ENCODE data around the gene SSR2. TPM values are rescaled to one million over a fixed set of nuclear protein-coding genes. Genes with fewer than 3 reads are reported as not detected.
A peak's percentile ranks its signal among the peaks of the same experiment; 100 is the strongest.

SSR2 gene
- total and polyA plus RNA-seq, 8 donors, result 160 to 243 (median 202) TPM

DNA sequence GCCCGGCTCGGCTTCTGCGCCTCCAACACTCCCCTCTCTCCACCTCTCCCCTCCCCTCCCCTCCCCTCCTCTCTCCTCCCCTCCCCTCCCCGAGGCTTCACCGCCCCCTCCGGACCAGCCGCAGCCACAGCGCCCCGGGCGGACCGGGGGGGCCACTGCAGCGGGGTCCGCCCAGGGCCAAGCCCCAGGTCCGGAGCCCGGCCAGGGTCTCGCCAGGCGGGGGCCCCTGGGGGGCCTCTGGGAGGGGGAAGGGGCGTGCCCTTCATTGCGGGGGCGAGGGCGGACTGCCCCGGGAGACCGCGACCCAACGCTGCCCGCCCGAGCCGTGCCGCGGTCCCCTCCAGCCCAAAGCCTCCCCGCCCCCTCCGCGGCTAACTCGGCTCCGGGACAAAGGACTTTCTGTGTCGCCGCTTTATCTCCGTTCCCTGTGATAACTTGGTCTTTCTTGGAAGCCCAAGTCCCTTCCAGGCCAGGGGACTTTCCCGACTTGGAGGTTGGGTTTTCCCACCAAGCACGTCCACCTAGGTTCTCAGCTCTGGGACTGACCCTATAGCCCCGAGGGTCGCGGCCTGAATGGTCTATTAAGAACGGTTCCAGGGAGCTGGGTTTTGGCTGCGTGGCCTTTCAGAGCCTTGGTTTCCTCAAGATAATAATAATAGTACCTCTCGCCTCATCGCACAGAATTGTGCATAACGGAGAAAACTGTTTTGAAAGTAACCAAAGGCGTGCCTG, 33.2 kb upstream of the SSR2 start, which contains the start of gene UBQLN4:
TSS of gene UBQLN4 (minus strand) at position 31 of the 732 bp plus-strand sequence. CDS start 97 bp downstream, outside the sequence.
- DNase-seq (peak; percentile 87 to 96 (median 92)), FAIRE-seq (no peak), ATAC-seq (peak; percentile 78 to 87 (median 86))
- H3K9me3 ChIP-seq, result no peaks in the 10 kb centered on the region
- H3K27me3 ChIP-seq, result no peaks in the 10 kb centered on the region
- H3K4me1 ChIP-seq, result peaks cover 0 to 12% (median 8%) of the 10 kb centered on the region in 3 donors
- intact Hi-C loops (cut with DNase I), result no loop called here
- H3K36me3 ChIP-seq, result no peaks in the 10 kb centered on the region
- H3K27ac ChIP-seq, result peak within 1 kb of the TSS; percentile 89 to 92 (median 90)
- TF ChIP-seq, protein P1, sequence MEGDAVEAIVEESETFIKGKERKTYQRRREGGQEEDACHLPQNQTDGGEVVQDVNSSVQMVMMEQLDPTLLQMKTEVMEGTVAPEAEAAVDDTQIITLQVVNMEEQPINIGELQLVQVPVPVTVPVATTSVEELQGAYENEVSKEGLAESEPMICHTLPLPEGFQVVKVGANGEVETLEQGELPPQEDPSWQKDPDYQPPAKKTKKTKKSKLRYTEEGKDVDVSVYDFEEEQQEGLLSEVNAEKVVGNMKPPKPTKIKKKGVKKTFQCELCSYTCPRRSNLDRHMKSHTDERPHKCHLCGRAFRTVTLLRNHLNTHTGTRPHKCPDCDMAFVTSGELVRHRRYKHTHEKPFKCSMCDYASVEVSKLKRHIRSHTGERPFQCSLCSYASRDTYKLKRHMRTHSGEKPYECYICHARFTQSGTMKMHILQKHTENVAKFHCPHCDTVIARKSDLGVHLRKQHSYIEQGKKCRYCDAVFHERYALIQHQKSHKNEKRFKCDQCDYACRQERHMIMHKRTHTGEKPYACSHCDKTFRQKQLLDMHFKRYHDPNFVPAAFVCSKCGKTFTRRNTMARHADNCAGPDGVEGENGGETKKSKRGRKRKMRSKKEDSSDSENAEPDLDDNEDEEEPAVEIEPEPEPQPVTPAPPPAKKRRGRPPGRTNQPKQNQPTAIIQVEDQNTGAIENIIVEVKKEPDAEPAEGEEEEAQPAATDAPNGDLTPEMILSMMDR (IDR thresholded peaks at IDR 0.05), result peak; percentile 36 to 56 (median 46)
- H3K4me3 ChIP-seq, result peak within 1 kb of the TSS; percentile 57 to 99 (median 92)
- 0 to 1% methylated on average over 34 to 47 of the region's 49 CpGs for WGBS, 2 donors

DNA sequence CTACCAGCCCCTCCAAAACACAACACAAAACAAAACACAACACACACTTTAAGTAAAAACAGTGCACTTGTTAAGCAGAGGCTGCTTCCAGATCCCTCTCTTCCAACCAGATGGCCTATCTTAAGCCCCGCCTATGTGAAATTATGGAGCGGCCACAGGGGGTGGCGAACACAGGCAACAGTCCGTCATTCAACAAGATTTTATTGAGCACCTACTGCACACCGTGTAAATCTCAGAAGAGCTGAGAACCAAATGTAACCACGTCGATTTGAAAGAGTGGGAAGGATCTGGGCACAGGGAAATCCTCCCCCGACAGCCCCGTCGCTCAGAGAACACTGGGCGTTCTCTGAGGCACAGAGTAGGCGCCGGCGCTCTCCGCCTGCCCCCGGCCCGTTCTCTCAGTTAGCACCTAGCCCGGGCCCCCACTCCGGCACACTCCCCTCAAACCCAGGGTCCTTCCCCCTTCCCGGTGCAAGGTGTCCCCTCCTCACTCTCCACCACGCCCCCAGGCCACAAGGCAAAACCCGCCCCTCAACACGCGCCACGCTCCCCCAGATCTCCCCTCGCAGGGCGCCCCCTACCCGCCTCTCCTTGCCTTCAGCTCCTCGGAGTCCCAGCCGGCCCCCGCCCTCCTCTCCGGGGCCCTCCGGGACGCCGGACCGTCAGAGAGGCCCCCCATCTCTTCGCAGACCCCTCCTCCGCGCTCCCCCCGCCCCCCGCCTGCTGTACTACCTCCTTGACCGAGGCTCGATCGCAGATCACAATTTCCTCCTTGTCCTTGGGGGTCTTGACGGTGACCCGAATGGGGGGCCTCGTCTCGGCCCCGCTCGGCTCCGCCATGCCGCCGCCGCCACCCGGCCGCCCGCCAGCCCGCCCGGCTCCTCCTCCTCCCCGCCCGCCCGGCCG, 32.4 kb upstream of the SSR2 start:
- ATAC-seq, result peak in 3 of 4 donors; percentile 1 to 12 (median 7)

DNA sequence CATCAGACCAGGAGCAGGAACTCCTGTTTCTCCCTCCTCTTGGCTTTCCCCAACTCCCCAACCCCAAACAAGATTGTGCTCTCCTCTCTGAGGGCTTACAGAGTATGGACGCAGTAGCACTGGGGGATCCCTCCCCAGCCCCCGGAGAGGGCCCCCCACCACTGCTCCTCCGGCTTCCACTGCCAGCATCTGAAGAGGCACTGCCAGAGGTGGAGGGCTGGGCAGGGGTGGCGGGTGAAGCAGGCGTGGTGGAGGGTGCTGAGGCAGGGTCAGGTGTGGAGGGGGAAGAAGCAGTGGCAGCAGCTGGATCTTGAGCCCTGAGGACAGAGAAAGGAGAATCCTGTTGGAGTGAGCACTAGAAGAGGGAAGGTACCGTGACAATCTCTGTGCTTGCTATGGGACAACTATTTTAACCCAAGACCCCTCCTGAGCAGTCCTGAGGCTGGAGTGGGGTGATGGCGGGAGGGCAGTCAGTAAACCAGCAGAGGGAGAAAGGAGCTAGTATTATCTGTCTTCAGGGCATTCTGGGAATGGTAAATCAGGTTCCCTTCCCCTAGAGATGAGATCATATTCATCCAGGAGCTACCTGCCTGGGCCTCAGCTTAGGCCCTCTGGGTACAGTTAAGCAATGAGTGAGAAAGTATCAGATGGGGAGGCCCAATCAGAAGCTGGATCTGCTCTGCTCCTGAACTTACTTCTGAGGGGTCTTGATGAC, 30.4 kb upstream of the SSR2 start:
- Histone ChIP-seq H3K4me3 (no peak overlapping the region), H3K36me3 (no peaks in the 10 kb centered on the region), H3K4me1 (peaks cover 0 to 8% (median 7%) of the 10 kb centered on the region in 3 donors), H3K27me3 (no peaks in the 10 kb centered on the region), H3K27ac (no peak overlapping the region), H3K9me3 (no peaks in the 10 kb centered on the region)
- ATAC-seq, result no peak
- TF ChIP-seq, protein P1 (IDR thresholded peaks at IDR 0.05), result no peak
- FAIRE-seq, result no peak
- intact Hi-C loops (cut with DNase I), result no loop called here
- 90 to 91% methylated on average over 5 to 7 of the region's 7 CpGs for WGBS, 2 donors
- DNase-seq, result no peak

More for the DNA sequence above, 32.4 kb upstream of the SSR2 start:
- peak overlapping the region; percentile 33 to 99 (median 74) for H3K4me3 ChIP-seq
- peak overlapping the region in 2 of 4 donors; percentile 33 to 39 for H3K27ac ChIP-seq
- 1 to 2% methylated on average over 27 to 63 of the region's 63 CpGs for WGBS, 2 donors
- H3K9me3 ChIP-seq, result no peaks in the 10 kb centered on the region
- H3K4me1 ChIP-seq, result peaks cover 0 to 12% (median 8%) of the 10 kb centered on the region in 3 donors
- H3K36me3 ChIP-seq, result no peaks in the 10 kb centered on the region
- intact Hi-C loops (cut with DNase I), result no loop called here
- H3K27me3 ChIP-seq, result no peaks in the 10 kb centered on the region
- DNase-seq (peak; percentile 53 to 86 (median 70)), FAIRE-seq (no peak)
- TF ChIP-seq, protein P1 (IDR thresholded peaks at IDR 0.05), result no peak

DNA sequence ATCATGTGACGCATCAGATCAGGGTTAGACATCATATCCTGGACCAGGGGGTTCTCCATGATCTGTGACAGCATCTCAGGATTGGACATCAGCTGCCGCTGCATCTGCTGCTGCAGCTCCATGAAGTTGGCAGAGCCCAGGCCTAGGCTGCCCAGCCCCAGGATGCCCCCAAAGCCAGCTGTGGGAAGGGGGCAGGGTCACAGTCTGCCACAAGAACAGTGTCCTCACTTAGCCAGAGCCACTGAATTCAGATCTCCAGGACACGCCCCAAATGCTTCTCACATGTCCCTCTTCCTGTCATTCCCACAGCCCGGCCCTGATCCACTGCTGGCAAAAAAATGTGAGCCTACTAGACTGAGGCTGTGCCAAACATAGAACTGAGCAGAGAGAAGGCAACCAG, 29.6 kb upstream of the SSR2 start:
- intact Hi-C loops (cut with DNase I), result no loop called here
- no peak overlapping the region for H3K4me3 ChIP-seq
- ATAC-seq (no peak), DNase-seq (no peak), FAIRE-seq (no peak)
- no peaks in the 10 kb centered on the region for H3K9me3 ChIP-seq
- H3K4me1 ChIP-seq, result peaks cover 0 to under 1% (median 0%) of the 10 kb centered on the region in 3 donors
- no peak overlapping the region for H3K27ac ChIP-seq
- WGBS, 2 donors, result 77 to 86% methylated on average over 4 of the region's 4 CpGs
- H3K27me3 ChIP-seq, result no peaks in the 10 kb centered on the region
- TF ChIP-seq, protein P1 (IDR thresholded peaks at IDR 0.05), result no peak
- H3K36me3 ChIP-seq, result no peaks in the 10 kb centered on the region

Measured in pancreas (tissue), 10 donors.